Hematopoietic multipotent progenitor cell treated with erythropoietin and hydrocortisone succinate and interleukin-3 and kit ligand, for 4 days (in vitro differentiated cells): ENCODE results near the gene TRPM8.

Experiments
- DNase-seq: peaks from one replicate; pipeline ENCODE4 v3.0.0-alpha.2; 2015

Gene TRPM8

GRCh38 chr2:233976690-233977294, 59.6 kb downstream of the TRPM8 start:
- DNase-seq: peak; percentile 49

- no peak for DNase-seq
These were observed 60.2 kb downstream of the TRPM8 start for GRCh38 chr2:233977296-233977837.

GRCh38 chr2:233979748-233980147, 62.6 kb downstream of the TRPM8 start:
- DNase-seq: no peak

GRCh38 chr2:233980955-233981561, 63.9 kb downstream of the TRPM8 start:
- DNase-seq: no peak

- no peak for DNase-seq
These were observed 64.6 kb downstream of the TRPM8 start for GRCh38 chr2:233981574-233982420.

GRCh38 chr2:233982421-233983121, 65.4 kb downstream of the TRPM8 start:
- no peak for DNase-seq

- DNase-seq: no peak
These were observed 66.3 kb downstream of the TRPM8 start for GRCh38 chr2:233983445-233983844.

GRCh38 chr2:233988581-233988980, 71.4 kb downstream of the TRPM8 start:
- no peak for DNase-seq

- DNase-seq: no peak
These were observed 72.2 kb downstream of the TRPM8 start for GRCh38 chr2:233989221-233989858.

- DNase-seq: no peak
These were observed 73.2 kb downstream of the TRPM8 start for GRCh38 chr2:233990261-233990798.

GRCh38 chr2:233991196-233991595, 74.0 kb downstream of the TRPM8 start:
- no peak for DNase-seq

GRCh38 chr2:233992513-233993217, 75.5 kb downstream of the TRPM8 start:
- no peak for DNase-seq

GRCh38 chr2:233993461-233993860, 76.3 kb downstream of the TRPM8 start:
- DNase-seq: no peak

GRCh38 chr2:233994151-233994550, 77.0 kb downstream of the TRPM8 start:
- DNase-seq: no peak

GRCh38 chr2:233996000-233996399, 78.8 kb downstream of the TRPM8 start:
- no peak for DNase-seq

GRCh38 chr2:233996461-233996860, 79.3 kb downstream of the TRPM8 start:
- DNase-seq: no peak

- DNase-seq: no peak
These were observed 80.5 kb downstream of the TRPM8 start for GRCh38 chr2:233997707-233998106.

- DNase-seq: no peak
These were observed 82.0 kb downstream of the TRPM8 start for GRCh38 chr2:233999182-233999581.

GRCh38 chr2:234001380-234002160, 84.4 kb downstream of the TRPM8 start:
- no peak for DNase-seq

GRCh38 chr2:234002281-234002680, 85.1 kb downstream of the TRPM8 start:
- DNase-seq: no peak
